SK-N-MC (cell line): ENCODE data around the gene SELENOT.

Experiments used
- EZH2 ChIP-seq: fragments of 200-600 bp; sonication (generic); IDR thresholded peaks from one replicate; pipeline ENCODE4 v1.6.1; 2017; ENCODE audit warnings: antibody characterized with exemption
- POLR2AphosphoS5 ChIP-seq: IDR thresholded peaks from 2 replicates; pipeline ENCODE4 v1.6.1; 2012; ENCODE audit warnings: mild to moderate bottlenecking, low read depth, low read length, borderline replicate concordance

DNA sequence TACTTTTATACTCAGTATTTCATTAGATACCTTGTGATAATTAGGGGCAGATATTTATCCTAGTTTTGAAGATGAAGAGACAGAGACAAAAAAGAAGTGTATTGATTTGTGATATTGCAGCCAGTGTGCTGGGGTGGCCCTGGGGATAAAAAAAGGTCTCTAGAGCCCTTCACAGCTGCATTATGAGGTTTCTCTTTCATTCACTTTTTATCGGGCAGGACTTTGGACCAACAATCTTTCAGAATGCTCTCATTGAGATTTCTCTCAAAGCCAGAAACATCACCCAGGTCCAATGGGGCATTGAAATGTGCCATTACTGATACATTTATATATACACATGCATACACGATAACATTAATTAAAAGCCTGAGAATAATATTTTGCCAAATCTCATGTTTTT is 20.5 kb upstream of the SELENOT start:
- no peak for TF ChIP-seq EZH2
- no peak for TF ChIP-seq POLR2AphosphoS5
